22Rv1 (cell line): ENCODE results near the gene SDHC.

Experiments used
- ZFX ChIP-seq: fragments of 450-650 bp; IDR thresholded peaks from 2 replicates; pipeline ENCODE4 v1.6.1; 2017; ENCODE audit warnings: antibody characterized with exemption, borderline replicate concordance
- TF ChIP-seq, protein P1 (sequence below): fragments of 450-650 bp; IDR thresholded peaks from 2 replicates; pipeline ENCODE4 v1.5.1; 2017; ENCODE audit warnings: mild to moderate bottlenecking

GRCh38 chr1:161350671-161351070 is 36.5 kb downstream of the SDHC start:
- TF ChIP-seq, protein P1, sequence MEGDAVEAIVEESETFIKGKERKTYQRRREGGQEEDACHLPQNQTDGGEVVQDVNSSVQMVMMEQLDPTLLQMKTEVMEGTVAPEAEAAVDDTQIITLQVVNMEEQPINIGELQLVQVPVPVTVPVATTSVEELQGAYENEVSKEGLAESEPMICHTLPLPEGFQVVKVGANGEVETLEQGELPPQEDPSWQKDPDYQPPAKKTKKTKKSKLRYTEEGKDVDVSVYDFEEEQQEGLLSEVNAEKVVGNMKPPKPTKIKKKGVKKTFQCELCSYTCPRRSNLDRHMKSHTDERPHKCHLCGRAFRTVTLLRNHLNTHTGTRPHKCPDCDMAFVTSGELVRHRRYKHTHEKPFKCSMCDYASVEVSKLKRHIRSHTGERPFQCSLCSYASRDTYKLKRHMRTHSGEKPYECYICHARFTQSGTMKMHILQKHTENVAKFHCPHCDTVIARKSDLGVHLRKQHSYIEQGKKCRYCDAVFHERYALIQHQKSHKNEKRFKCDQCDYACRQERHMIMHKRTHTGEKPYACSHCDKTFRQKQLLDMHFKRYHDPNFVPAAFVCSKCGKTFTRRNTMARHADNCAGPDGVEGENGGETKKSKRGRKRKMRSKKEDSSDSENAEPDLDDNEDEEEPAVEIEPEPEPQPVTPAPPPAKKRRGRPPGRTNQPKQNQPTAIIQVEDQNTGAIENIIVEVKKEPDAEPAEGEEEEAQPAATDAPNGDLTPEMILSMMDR, result no peak
- no peak for TF ChIP-seq ZFX
